ENCODE data around the gene TUNAR.

The TUNAR gene

DNA sequence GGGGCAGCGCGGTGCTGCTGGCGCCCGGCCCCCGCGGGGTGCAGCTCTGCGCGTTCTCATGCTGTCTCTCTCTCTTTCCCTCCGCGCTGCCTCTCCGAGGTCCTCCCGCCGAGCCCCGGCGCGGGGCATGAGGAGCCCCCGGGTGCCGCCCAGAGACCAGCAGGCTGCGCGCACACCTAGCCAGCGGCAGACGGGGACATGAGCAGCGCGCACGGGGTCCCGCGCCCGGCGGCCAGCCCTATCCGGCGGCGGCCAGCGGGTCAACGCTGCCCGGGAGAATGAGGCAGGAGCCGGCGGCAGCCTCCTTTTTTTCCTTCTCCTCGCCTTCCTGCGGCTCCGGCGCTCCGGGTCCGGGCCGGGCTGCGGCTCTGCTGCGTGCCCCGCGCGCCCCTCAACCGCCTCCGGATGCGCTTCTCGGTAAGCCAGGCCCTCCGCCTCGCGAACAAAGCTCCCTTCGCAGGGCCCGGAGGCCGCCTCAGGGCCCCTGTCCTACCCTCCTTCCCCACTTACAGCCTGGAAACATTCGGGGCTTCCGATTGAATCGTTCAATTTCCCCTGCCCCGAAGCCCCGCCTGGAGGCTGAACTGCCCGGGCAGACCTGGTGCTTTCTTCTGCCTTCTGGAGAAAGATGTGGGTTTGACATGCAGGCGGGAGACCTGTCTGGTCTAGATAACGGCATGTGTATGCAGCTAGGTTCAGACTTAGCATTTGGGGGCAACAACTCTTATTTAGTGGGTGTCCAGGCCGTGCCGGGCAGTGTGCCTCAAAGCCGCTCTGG lies at the start of gene TUNAR:
TSS of gene TUNAR (plus strand) at position 72 of the 778 bp plus-strand sequence.
- DNase-seq (ENCODE audit: low read depth): no peak

DNA sequence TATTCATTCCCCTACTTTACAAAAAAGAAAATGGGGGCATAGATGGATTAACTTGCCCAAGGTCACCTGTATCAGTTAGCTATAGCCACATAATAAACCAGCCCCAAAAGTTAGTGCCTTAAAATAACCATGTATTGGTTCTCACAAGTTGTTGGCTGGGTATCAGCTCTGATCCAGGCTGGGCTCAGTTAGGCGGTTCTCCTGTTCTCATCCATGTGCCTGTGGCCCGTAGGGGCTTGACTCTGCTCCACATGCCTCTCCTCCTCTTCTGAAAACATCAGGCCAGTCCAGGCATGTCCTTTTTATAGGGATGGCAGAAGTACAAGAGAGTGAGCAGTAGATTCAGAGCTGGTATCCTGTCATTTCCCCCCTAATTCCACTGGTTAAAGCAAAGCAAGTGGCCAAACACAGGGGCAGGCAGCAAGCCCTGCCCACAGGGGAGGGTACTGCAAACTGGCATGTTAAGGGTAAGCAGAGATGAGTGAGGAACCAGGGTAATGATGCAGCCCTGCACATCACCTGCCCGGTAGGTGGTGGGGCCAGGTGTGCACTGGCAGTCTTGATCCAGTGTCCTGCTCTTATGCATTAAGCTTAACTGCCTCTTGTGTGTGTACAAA lies 47.9 kb upstream of the TUNAR start:
- DNase-seq (ENCODE audit: low read depth): no peak

DNA sequence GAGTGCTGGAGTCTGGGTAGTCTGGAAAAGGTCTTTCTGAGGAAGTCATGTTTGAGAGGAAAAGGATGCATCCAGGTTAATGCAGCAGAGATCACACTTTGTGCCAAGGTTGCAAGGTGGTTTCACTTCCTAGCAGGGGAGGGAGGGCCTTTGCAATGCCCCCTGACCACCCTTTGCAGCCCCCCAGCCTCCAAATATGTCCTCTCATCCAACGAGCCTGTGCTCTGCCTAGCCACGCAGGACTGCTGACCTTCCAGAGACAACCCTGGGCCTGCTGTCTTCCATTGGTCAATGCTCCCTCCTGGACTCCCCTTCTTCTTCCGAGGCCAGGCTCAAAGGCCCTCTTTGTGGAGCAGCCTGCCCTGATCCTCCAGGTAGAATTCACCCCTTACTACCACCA lies 47.3 kb upstream of the TUNAR start:
- no peak for DNase-seq (ENCODE audit: low read depth)

DNA sequence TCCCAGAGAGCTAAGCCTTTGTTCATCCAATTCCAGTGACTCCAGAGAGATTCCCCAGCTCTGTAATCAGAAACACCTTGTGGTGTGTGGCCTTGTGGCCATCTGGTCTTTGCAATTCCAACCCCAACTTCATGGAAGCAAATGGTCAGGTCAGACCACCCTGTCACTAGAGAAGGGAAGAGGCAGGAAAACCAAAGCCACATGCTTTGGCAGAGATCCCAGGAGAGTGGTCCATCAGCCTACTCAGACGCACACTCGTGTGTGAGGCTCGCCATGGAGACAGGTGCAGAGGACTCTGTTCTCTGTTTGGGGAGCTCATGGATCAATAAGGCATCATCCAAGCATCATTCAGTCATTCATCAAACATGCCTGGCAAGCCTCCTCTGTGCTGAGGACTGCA lies 46.2 kb upstream of the TUNAR start:
- no peak for DNase-seq (ENCODE audit: low read depth)

DNA sequence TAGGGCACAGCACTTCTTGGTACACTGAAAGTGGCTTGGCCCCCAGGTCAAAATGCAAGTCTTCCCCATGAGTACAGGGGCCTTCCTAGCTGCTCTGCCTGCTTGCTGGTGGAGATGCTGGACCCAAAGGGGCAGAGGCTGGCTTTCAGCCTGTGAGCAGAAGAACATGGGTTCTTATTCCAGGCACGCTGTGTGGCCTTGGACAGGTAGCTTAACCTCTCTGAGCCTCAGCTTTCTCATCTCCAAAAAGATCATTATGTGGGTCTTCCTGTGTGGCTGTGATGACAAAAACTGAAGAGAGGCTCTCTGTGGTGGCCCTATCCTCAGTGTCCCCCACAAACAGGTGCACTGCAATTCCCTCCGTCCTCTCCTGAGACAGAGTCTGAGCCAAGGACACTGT lies 45.6 kb upstream of the TUNAR start:
- no peak for DNase-seq (ENCODE audit: low read depth)

DNA sequence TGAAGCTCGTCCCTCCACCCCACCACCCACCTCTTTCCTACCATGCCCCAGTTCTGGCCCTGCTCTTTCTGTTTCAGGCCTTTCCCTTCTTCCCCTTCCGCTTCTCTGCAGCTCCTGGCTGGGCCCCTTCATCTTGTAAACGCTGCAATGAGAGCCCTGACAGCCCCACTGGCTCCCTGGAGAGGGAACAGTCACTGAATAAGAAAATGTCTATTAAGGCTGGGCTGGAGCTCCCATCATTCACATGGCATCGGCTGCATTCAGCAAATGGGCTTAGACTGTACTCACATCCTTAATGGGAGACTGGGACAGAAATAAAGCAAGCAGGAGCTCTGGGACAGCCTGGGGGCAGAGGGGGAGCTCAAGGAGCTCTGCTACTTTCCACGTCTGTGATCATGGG lies 45.2 kb upstream of the TUNAR start:
- no peak for DNase-seq (ENCODE audit: low read depth)

DNA sequence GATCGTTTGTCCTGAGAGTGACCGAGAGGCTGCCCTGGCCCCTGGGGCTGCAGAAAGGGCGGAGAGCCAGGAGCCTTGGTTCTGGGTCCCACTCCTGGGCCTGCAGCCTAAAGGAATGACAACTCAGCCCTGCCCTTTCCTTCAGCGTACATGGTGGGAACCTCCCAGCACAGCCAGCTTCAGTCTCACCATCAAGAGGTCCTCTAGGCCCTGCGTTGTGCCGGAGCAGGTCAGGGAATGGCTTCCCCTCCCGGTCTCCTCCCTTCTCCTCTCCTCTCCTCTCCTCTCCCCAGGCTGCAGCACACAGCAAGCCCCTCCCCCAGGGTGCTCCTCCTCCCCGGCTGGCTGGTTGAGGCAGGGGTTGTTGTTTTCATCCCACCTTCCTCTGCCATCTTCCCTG lies 44.6 kb upstream of the TUNAR start:
- DNase-seq (ENCODE audit: low read depth): no peak

DNA sequence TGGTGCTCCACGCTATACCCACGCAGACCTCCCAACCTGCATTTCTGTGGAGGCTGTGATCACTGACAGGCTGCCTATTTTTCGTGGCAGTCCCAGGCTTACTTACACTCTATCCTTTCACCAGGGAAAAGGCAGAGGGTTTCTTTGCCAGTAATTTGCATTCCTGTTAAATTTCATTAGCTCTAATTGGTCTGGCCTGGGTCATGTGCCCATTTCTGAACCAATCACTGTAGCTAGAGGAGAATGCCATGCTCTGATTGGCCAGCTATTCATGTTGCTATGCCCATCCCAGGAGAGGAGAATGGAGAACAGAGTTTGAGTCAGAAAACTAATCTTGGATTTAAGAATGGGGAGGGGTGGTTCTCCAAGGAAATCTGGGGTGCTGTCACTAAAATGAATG lies 43.2 kb upstream of the TUNAR start:
- no peak for DNase-seq (ENCODE audit: low read depth)

DNA sequence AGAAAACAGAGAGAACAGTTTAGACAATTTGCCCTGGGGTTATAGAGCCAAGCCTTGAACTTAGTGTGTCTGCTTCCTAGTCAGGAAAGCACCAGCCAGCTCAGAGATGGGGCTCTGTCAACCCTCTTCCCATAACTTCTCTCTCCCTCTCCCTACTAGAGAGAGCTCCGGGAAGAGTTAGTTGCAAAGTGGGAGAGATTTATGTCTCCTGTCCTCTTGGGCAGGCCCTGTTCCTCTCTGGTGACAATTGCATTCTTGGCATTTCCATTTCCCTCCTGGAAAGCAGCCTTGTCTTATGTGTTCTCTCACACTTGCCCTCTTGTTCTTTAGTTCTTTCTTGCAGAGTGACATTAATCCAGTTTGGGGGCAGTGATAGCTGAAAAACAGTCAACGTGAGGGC lies 42.1 kb upstream of the TUNAR start:
- no peak for DNase-seq (ENCODE audit: low read depth)

DNA sequence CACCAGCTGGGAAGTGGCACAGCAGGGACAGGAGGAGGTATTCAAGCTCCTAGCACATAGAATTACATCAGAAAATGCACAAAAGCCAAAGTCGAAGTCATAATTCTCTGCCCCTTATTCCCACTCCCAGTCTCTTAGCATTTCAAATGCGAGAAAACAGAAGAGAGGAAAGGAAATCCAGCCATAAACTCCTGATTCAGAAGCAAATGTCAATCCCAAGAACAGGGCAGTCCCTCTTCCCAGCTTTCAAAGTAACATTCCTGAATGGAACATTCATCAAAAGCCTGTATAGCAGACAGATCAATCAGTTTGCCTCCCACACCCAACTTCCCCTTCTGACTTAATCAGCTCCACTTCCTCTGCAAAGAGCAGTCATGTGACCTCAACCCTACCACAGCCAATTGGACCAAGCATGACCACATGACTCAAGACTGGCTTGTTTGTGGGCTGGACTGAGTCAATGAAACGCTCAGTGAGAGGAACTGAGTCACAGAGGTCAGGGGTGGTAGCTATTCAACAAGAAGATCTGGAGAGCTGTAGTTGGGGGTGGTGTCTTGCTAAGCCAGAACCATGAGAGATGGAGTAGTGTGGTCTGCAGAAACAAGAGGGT lies 41.4 kb upstream of the TUNAR start:
- peak; percentile 4 for DNase-seq (ENCODE audit: low read depth)

DNA sequence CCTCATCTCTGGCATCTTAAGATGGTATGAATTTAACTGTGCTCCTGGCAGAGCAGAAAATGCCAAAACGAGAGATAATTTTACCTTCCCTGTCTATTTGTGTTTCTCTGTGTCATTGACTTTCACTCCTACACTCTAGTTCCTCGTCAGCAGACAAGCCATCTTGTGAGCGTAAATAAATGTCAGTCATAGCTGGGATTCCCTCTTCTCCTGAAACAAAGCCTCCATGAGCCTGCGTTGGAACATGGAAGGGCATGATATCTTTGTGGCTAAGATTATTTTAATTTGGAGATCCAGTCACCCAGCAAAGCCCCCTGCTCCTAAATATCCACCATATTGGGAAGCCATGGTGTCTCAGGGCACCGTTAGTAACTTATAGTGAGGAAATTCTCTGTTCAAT lies 37.8 kb upstream of the TUNAR start:
- DNase-seq (ENCODE audit: low read depth): no peak

DNA sequence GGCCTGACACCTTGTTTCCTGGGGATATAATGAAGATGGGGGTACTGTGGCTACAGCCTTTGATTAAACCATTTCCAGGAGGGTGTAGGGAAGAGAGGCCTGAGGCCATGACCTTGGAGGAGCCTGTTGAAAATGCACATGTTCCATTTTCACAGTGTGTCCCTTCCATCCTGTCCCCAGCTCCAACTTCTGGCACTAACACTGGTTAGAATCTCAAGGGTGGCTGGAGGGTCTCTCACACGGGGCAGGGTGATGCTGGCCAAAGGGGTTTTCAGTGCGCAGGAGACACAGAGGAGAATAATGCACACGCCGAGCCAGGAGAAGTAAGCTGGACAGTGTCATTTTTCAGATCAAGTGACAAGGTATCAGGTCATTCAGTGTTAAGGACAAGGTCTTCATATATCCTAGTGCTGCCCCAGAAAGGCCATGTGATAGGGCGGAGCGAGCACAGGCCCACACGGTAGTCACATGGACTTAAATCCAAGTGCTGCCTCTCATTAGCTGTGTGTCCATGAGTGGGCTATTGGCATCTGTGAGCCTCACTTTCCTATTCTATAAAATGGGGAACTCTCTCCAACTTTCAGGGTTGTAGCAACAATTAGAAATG lies 36.4 kb upstream of the TUNAR start:
- DNase-seq (ENCODE audit: low read depth): no peak

DNA sequence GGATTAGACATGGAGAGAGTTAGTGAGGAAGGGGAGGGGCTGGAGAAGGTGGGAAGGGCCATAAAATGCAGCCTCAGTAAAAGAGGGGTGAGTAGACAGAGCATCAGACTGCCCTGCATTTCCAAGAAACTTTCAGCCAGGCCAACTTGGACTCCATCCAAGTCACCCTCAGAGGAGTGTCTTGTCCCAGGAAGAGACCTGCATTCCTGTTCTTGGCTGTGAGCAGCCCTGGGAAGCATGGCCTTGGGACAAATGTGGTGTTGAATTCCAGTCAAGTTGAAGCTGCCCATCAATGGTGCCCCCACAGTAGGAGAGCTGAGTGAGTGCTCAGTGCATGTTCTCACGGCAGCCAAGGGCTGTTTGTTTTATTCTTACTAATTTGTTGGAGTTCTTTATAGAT lies 35.0 kb upstream of the TUNAR start:
- no peak for DNase-seq (ENCODE audit: low read depth)

DNA sequence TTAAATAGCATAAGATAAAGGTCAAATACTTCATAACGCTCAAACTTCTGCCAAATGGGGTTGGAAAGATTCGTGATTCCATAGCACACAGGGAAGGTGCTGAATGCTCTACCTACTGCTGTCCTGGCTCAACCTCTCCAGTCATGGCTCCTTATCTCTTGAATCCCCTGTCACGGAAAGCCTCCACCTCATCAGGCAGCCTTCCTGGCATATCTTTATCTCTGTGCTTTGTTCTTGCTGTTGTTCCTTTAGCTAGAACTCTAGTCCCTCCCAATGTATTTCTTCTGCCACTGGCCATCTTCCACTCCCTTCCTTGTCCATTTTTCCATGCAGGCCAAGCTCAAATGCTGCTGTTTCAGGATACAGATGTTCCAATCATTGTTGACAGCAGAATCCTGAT lies 26.9 kb upstream of the TUNAR start:
- no peak for DNase-seq (ENCODE audit: low read depth)

DNA sequence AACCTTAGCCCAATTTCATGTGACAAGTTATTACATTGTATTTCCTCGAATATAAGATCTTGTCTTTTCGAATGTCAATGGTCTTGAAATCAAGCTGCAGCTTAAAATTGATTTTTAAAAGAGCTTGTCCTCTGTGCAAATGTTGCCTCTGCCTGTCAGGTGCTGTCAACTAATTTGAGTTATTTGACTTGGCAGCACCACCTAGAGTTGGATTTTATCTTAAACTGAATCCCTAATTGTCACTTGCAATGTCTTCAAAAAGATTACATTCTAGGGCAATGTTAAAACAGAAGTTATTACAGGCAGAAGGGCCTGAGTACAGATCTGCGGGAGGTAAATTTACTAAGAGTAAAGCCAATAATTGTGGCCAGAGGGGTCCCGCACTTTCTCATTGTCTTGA lies 26.2 kb upstream of the TUNAR start:
- DNase-seq (ENCODE audit: low read depth): no peak

DNA sequence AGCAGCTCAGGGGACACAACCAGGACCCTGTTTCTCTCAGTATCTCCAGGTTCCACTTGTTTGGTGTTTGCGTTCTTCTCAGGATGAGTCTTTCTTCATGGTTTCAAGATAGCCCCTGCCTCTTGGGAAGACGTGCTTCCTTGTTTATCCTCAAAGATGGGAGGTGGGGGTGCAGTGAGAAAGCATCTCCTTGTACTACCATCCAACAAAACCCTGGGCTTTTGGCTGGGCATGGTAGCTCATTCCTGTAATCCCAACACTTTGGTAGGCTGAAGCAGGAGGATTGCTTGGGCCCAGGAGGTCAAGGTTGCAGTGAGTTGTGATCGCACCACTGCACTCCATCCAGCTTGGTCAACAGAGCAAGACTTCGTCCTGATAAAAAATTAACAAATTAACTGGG lies 21.0 kb upstream of the TUNAR start:
- DNase-seq (ENCODE audit: low read depth): no peak

DNA sequence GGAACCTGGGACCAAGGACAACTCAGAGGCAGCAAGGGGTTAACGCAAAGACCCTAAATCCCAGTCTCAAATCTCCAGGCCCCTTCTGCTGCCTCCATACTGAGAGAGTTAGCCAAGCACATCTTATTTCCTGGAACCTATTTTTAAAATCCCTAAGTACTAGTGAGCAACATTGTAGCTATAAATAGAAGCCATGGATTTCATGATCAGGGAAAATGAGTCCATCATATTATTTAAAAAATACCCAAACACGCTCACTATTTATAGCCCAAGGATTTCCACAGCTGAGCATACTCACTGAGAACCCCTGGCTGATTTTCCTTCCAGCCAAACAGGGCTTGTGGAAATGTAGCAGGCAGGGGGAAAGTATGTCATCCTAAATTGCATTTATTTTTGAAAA lies 19.4 kb upstream of the TUNAR start:
- DNase-seq (ENCODE audit: low read depth): no peak

DNA sequence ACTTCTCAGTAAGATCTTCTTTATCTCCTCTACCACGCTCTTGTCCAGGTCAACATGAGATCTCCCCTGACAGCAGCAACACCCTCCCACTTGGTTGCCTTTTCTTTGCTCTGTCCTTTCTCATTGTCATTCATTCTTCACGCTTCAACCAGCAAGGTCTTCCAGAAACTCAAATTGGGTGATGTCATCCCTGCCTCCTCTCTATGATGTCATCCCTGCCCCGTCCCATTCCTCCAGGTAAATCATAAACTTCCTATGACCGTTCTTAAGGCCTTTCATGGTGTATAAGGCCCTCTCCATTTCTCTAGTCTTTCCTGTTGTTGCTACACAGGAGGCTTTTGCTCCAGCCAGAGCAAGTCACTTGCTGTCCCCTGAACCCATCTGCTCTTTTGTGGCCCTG lies 17.7 kb upstream of the TUNAR start:
- DNase-seq (ENCODE audit: low read depth): no peak

DNA sequence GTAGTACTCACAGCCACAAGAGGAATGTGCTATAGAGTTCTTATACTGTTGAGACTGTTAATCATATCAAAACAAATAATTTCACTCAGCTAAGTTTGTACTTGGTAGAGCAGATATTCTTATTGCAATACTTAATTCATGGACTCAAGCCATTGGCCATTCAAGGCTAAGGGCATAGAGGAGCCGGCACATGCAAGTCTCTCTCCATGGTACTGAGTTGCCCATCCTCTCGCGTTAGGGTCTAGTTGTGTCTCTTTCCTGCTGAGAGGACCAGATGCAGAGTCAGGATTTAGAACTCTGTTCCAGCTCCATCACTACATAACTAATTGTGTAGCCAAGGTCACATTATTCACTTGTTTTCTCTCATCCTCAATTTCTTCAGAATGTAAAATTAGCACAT lies 14.4 kb upstream of the TUNAR start:
- no peak for DNase-seq (ENCODE audit: low read depth)

DNA sequence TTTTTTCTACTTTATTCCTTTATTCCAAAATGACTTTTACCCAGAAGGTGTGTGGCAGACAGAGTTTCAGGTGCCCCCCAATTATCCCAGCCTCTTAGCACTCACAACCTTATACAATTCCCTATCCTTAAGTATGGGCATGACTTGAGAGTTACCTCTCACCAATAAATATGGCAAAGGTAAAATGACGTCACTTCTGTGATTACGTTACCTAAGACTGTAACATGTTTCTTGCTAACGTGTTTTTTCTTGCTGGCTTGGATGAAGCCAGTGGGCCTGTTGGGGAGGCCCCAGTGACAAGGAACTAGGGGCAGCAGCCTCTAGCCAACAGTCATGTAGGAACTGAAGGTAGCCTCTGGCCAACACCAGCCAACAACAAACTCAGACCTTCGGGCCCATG lies 13.3 kb upstream of the TUNAR start:
- no peak for DNase-seq (ENCODE audit: low read depth)

DNA sequence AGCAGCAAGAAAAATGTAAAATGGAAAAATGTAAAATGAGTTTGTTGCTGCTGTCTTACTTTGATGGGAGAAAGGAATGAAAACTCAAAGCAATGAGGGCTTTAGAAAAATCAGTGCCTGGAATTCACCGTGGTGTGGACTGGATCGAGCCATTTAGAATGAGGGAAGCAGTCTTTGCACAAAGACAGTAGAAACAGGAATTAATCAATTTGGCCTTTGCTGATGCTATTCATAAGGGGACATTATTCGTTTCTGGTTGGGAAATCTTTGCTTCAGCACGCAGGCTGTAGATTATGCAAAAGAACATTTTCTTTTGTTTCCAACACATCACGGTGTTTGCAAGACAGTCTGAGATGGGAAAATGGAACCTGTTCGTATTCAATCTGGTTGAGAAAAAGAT lies 6.9 kb upstream of the TUNAR start:
- no peak for DNase-seq (ENCODE audit: low read depth)

DNA sequence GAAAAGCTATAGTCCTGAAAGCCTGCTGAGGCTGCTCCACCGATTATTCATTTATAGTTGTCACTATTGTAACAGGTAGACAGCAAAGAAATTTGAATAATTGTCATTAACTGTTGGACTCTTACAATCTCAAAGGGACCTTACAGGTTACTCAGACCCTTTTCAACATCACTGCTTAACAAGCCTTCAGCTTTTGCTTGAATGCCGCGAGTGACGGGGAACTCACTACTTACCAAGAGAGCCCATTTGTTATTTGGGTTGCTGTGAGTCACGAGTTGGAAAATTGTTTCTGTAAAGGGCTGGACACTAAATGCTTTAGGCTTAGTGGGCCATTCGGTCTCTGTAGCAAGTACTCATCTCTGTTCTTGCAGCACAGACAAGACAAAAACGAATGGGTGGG lies 5.9 kb upstream of the TUNAR start:
- no peak for DNase-seq (ENCODE audit: low read depth)

DNA sequence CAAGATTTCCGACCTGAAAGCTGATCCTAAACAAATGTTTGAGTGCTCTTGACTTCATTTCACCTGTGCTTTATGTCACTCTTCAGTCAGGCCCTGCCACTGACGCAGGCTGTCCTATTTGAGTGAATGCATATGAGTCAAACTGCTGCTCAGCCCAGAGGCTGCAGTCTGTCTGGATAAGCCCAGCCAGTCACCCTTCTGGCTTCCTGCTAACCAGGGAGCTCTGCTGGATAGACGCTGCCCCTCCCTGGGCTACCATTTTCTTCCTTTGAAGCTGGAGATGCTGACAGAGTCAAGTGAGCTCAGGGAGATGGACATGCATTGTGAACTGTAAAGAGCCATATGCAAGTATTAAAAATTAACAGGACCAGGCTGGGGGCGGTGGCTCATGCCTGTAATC lies 5.1 kb upstream of the TUNAR start:
- no peak for DNase-seq (ENCODE audit: low read depth)
